ENCODE measurements around the gene AMOT.
A peak's percentile ranks its signal among the peaks of the same experiment; 100 is the strongest.

Gene AMOT

DNA sequence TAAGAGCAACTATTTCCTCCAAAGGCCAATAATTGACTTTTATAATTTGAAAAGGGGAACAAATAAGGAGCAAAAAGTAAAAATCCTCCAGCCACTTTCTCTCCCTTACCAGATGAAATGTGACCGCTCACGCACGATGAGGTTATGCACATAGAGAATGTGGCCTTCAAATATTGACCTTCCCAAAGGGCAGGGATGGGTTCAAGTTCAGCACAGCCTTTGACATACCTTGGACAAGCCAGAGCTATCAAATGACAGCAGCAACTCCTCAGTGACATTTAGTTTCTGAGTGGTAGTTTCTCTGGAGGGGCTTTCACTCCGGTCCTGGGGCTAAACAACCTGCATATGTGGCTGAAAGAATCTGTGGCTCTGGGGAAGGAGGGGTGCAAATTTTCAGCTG lies 50.7 kb downstream of the AMOT start:
- DNase-seq = no peak

GRCh38 chrX:112786076-112786475 lies 54.6 kb downstream of the AMOT start:
- DNase-seq = no peak

GRCh38 chrX:112785344-112785743 lies 55.3 kb downstream of the AMOT start:
- no peak for DNase-seq

DNA sequence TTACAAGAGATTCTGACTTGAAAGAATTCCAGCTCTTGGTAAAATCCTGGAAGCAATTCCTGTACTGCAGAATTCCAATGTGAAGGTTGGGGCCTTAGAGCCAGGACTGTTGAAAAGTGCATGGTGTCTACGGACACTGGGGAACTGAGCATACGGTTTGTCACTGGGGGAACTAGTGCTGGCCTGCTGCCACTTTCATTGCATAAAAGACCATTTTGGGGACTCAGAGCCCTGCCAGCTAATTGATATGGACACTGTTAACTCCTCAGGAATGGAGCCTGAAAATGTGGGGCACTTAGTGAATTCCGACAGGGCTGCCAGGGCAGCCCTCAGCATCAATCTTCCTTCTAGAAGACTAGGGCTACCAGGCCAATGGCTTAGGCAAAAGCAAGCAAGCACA lies 55.9 kb downstream of the AMOT start:
- DNase-seq = no peak

GRCh38 chrX:112779139-112779538 lies 61.5 kb downstream of the AMOT start:
- DNase-seq = no peak

DNA sequence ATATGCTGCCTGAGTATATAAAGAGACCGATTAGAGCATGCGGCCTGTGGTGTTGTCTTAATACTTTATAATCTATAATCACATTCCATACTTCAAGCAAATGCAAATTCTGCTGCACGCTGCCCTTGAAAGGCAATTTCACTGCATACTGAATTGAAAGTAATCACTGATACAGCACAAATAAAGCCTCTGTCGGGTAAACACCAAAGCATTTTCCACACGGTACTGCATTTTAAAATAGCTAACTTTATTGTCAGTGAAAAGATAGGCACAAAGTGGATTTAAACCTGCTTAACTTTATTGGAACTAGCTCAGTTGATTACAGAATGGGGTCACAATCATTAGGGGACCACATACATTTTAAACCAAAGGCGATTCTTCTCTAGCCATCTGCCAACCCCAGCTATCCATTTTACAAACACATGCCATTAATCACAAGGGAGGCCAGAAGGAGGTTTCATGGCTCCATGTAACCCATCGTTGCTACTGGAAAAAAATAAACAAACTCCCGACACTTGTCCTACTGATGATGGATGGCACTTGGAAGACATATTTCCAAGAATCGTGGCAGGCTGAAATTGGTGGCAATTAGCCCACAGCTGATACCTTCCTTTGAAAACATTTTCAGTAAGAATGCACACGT lies 65.9 kb downstream of the AMOT start:
- DNase-seq = no peak

DNA sequence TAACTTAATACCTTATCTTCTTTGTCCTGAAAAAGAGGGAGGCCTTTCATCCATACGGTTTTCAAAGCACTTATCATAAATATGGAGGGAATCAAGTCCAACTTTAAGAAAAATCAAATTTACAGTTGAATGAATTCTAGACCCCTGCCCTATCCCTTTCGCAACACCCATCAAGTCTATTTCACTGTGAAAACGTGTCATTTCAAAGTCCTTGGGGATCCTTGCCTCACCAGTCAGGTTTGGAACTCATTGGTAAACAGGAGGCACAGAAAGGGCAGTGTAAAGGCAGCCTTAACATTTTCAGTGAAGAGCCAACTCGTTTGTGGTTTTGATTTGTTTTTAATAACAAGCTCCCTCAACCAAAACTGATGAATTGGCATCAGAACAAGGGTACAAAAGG lies 66.5 kb downstream of the AMOT start:
- DNase-seq = no peak

- no peak for DNase-seq
These were observed 71.6 kb downstream of the AMOT start for GRCh38 chrX:112769034-112769433.

DNA sequence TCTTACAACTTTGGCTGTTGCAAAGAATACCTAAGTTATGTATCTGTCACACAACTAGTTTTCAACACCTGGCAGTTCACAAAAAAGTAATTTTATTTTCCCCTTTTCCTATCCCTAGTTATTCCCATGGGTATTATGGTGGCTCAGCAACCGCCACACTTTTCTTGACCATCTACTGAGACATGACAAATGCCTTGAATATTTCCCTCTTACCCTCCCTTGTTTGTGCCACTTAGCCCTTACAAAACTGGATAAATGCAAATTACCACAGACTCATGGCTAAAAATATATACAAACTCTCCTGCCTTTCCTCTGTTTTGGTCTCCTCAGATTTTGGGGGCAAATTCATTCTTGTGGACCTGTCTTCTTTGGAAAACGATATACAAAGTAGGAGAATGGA lies 72.1 kb downstream of the AMOT start:
- no peak for DNase-seq

GRCh38 chrX:112766774-112767173 lies 73.9 kb downstream of the AMOT start:
- DNase-seq = no peak

GRCh38 chrX:112761242-112762207 lies 79.1 kb downstream of the AMOT start:
- DNase-seq = no peak

DNA sequence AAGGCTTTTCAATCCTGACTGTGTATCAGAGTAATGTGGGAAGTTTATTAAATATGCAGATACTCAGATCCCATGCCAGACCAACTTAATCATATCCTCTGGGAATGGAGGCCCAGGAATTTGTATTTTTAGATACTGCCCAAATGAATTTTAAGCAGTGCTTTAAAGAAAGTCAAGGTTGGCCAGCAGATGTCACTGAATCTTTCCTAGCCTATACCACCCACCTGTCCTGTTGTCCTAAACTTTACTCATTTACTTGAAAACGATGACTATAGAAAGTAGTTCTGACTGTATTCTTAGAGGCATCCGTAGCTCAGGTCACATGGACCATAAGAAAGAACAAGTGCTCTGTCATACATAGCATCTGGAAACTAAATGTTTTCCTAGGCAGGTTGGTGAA lies 79.9 kb downstream of the AMOT start:
- peak; percentile 54 for DNase-seq

- DNase-seq = no peak
These were observed 80.7 kb downstream of the AMOT start for GRCh38 chrX:112759966-112760365.

DNA sequence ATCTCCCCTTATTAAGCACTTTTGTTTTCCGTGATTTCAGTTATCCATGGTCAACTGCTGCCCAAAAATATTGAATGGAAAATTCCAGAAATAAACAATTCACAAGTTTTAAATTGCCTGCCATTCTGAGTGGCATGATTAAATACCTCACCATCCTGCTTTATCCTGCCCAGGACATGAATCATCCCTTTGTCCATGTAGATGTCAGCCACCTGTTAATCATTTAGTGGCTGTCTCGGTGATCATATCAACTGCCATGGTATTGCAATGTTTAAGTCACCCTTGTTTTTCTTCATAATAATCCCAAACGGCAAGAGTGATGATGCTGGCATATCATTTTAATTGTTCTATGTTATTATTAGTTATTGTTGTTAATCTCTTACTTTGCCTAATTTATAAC lies 81.1 kb downstream of the AMOT start:
- DNase-seq = no peak

DNA sequence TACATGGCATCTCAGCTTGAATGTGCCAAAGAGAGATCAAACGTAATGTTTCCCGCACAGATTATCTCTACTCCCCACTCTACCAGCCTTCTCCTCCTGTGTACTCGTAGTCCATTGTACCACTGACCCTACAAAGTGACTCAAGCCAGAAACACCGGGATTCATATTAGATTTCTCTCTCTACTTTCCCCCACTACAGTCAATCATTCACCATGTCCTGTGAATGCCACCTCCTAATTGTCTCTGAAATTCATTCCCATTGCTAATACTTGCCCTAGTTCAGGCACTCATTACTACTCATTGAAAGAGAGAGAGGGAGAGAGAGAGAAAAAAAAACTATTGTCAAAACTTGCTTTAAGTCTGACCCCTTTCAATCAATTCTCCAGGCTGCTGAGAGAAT lies 82.7 kb downstream of the AMOT start:
- DNase-seq = no peak

GRCh38 chrX:112753116-112753515 lies 87.5 kb downstream of the AMOT start:
- DNase-seq = peak; percentile 61

- DNase-seq = peak; percentile 10
These were observed 89.6 kb downstream of the AMOT start for GRCh38 chrX:112751076-112751475.

GRCh38 chrX:112746812-112747595 lies 93.6 kb downstream of the AMOT start:
- DNase-seq = peak; percentile 55

DNA sequence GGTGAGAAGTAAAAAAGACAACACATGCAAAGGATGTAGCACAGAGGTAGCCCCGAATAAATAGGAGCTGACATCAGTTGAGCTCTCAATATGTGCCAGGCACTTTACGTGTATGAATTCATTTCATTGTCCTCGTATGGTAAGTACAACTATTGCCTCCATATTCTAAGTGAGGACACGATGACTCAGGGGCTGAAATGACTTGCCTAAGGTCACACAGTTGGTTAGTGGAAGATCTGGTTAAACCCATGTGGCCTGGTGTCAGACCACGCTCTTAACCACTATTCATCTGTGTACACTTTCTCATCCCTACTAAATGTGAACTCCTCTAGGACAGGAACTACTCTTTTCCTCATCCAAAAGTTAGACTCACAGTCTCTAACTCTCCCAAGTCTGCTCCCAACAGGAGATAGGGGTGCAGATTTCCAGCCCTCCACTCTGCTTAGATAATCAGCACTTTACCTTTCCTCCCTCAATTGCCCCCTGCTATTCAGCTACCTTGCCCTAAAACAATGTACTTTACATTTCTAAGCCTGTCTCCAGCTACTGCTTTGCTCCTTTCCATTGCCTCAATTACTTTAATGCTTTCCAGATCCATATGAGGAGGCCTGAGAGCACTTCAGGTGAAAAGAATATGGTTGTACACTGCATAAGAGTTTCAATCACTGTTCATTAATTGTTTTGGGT lies 102.1 kb downstream of the AMOT start:
- DNase-seq = peak; percentile 68

- DNase-seq = peak; percentile 11
These were observed 104.3 kb downstream of the AMOT start for GRCh38 chrX:112736310-112736709.

DNA sequence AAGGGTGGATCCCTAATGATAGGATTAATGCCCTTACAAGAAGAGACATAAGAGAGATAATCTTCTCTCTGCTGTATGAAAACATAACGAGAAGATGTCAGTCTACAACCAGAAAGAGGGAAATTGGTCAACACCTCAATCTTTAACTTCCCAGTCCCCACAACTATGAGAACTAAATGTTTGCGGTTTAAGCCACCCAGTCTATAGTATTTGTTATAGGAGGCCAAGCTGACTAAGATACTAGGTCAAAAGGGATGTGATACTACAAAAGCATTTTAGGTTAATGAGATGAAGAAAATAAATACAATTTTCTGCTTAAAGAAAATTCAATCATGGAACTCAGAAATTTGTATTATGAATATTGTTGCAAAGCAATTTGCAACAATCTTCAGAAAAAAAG lies 105.5 kb downstream of the AMOT start:
- no peak for DNase-seq

GRCh38 chrX:112734290-112734689 lies 106.3 kb downstream of the AMOT start:
- peak; percentile 68 for DNase-seq

DNA sequence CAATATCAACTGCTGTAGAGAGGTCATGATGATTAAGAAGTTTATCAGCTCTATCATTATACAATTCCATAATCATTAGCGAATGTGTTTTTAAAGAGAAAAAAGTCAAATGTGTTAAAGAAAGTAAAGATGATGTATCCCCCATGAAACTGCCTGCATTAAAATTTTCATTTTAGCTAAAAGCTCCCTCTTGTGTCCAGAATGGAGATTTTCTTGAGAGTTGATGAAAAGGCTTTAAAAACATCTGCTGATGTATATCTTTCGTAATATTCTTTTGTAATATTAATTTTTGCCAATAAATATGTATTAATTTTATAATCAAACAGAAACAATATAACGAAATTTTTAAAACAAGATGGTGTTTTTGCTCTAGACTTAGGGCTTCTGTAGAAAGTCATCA lies 108.8 kb downstream of the AMOT start:
- DNase-seq = peak; percentile 28
